GM12878 (cell line): ENCODE measurements around the gene KCNB1. TPM values are rescaled to one million over a fixed set of nuclear protein-coding genes. Genes with fewer than 3 reads are reported as not detected.

Experiments used
- ATAC-seq: fragments of 200-7000 bp; cut with Tn5 transposase; 3 replicates; pipeline ENCODE4 v1.9.1; 2020; ENCODE audit warnings: mild to moderate bottlenecking, moderate library complexity
- BruUV-seq: library from RNA; stranded (reverse); fragments of 400-500 nt; replicated peaks from 2 replicates; lab custom pipeline; 2021; lab: Mats Ljungman, UMichigan
- CTCF ChIA-PET: fragments of 300-600 bp; sonication (Branson Sonifier 250); formaldehyde crosslinking; extraction: SDS; loops from one replicate; lab custom pipeline; 2021; ENCODE audit warnings: inconsistent platforms; lab: Yijun Ruan, JAX
- POLR2A ChIA-PET: fragments of 350-600 bp; formaldehyde crosslinking; extraction: SDS; loops from one replicate; lab custom pipeline; 2021; ENCODE audit warnings: inconsistent platforms; lab: Charles Lee
- RAD21 ChIA-PET: fragments of 300-600 bp; sonication (Branson Sonifier 250); formaldehyde crosslinking; loops from one replicate; lab custom pipeline; 2023; ENCODE audit warnings: antibody characterized with exemption; ENCODE audit not compliant: unreplicated experiment; lab: Charles Lee
- SMC1A ChIA-PET: fragments of 300-600 bp; sonication (Branson Sonifier 250); formaldehyde crosslinking; loops from one replicate; lab custom pipeline; 2023; ENCODE audit not compliant: unreplicated experiment, uncharacterized antibody; lab: Charles Lee
- DNase-seq: peaks from one replicate; pipeline ENCODE4 v3.0.0-alpha.2; 2011; ENCODE audit warnings: low read depth, low spot score
- FAIRE-seq: peaks from 3 replicates; lab custom pipeline; 2011; peaks lifted over from hg19 to GRCh38; lab: Jason Lieb, UNC
- H2AFZ ChIP-seq: 2 replicates; pipeline ENCODE4 v1.6.0; 2011; ENCODE audit warnings: low read depth, low read length, control low read depth; ENCODE audit not compliant: control insufficient read depth
- H3K27ac ChIP-seq: 2 replicates; pipeline ENCODE4 v1.5.1; 2011; ENCODE audit warnings: control low read depth; ENCODE audit not compliant: control insufficient read depth, insufficient read depth
- H3K27me3 ChIP-seq, 2 experiments: replicated peaks in 1 of 2; 2 replicates each; pipeline versions ENCODE4 v1.6.0 to v1.6.1; 2011; ENCODE audit warnings: low read length in 1 of 2; ENCODE audit not compliant: control insufficient read depth in 2 of 2, insufficient read depth in 2 of 2
- H3K36me3 ChIP-seq, 2 experiments: 2 replicates each; pipeline ENCODE4 v1.5.1; 2011; ENCODE audit warnings: low read length in 1 of 2; ENCODE audit not compliant: control insufficient read depth in 2 of 2, insufficient read depth in 2 of 2
- H3K4me1 ChIP-seq: 2 replicates; pipeline ENCODE4 v1.6.1; 2011; ENCODE audit warnings: mild to moderate bottlenecking, low read length, moderate library complexity, mixed read lengths; ENCODE audit not compliant: control insufficient read depth, insufficient read depth
- H3K4me2 ChIP-seq: 2 replicates; pipeline ENCODE4 v1.6.0; 2011; ENCODE audit warnings: control low read depth; ENCODE audit not compliant: control insufficient read depth, insufficient read depth
- H3K4me3 ChIP-seq: fragments of 200-600 bp; sonication (generic); 2 replicates; pipeline ENCODE4 v1.5.1; 2016
- H3K79me2 ChIP-seq: 2 replicates; pipeline ENCODE4 v1.6.0; 2011; ENCODE audit warnings: low read length; ENCODE audit not compliant: control insufficient read depth, insufficient read depth
- H3K9ac ChIP-seq: 2 replicates; pipeline ENCODE4 v1.8.0; 2011; ENCODE audit warnings: low read length, control low read depth, mixed read lengths; ENCODE audit not compliant: control insufficient read depth, insufficient read depth
- H3K9me3 ChIP-seq: replicated peaks from 3 replicates; pipeline ENCODE4 v1.5.1; 2011; ENCODE audit warnings: mild to moderate bottlenecking, low read length; ENCODE audit not compliant: control insufficient read depth, insufficient read depth
- H4K20me1 ChIP-seq: 2 replicates; pipeline ENCODE4 v1.6.0; 2011; ENCODE audit not compliant: control insufficient read depth, insufficient read depth
- BHLHE40 ChIP-seq, 2 experiments: fragments of 450-650 bp in 1 of 2; IDR thresholded peaks; 2 replicates each; pipeline ENCODE4 v1.6.1; 2011 to 2017; ENCODE audit warnings: low read depth in 2 of 2, borderline replicate concordance in 1 of 2, improper control_type of control experiment in 1 of 2, low read length in 1 of 2, mild to moderate bottlenecking in 1 of 2
- CEBPB ChIP-seq, 2 experiments: fragments of 150-350 bp in 1 of 2; IDR thresholded peaks; 2 replicates each; pipeline ENCODE4 v1.6.1; 2012 to 2014; ENCODE audit warnings: low read depth in 2 of 2, low read length in 2 of 2, borderline replicate concordance in 1 of 2, inconsistent platforms in 1 of 2
- CHD2 ChIP-seq: IDR thresholded peaks from 2 replicates; pipeline ENCODE4 v1.6.1; 2011; ENCODE audit warnings: low read depth, low read length, improper control_type of control experiment, borderline replicate concordance
- EP300 ChIP-seq, 2 experiments: fragments of 150-350 bp in 1 of 2; IDR thresholded peaks; 2 replicates each; pipeline ENCODE4 v1.6.1; 2011 to 2012; ENCODE audit warnings: low read depth in 2 of 2, low read length in 2 of 2, borderline replicate concordance in 1 of 2, improper control_type of control experiment in 1 of 2, inconsistent platforms in 1 of 2; ENCODE audit not compliant: control insufficient read depth in 1 of 2
- FOXM1 ChIP-seq: IDR thresholded peaks from 2 replicates; pipeline ENCODE4 v1.6.1; 2012; ENCODE audit warnings: low read depth, mild to moderate bottlenecking, inconsistent platforms, low read length, moderate library complexity
- HDAC6 ChIP-seq: fragments of 200-600 bp; sonication (generic); IDR thresholded peaks from one replicate; pipeline ENCODE4 v1.8.0; 2017; ENCODE audit warnings: antibody characterized with exemption; ENCODE audit not compliant: unreplicated experiment
- HDGF ChIP-seq: fragments of 450-650 bp; IDR thresholded peaks from 2 replicates; pipeline ENCODE4 v1.6.1; 2016; ENCODE audit warnings: antibody characterized with exemption
- MTA3 ChIP-seq: IDR thresholded peaks from 2 replicates; pipeline ENCODE4 v1.6.1; 2012; ENCODE audit warnings: low read length, inconsistent platforms, borderline replicate concordance
- POLR2A ChIP-seq: IDR thresholded peaks from 2 replicates; pipeline ENCODE4 v1.6.1; 2011; ENCODE audit warnings: low read depth, mild to moderate bottlenecking, low read length
- RAD21 ChIP-seq: IDR thresholded peaks from 2 replicates; pipeline ENCODE4 v1.6.1; 2011; ENCODE audit warnings: mild to moderate bottlenecking, low read depth, low read length, moderate library complexity; ENCODE audit not compliant: insufficient read depth
- RAD51 ChIP-seq: fragments of 450-650 bp; IDR thresholded peaks from 2 replicates; pipeline ENCODE4 v1.6.1; 2016; ENCODE audit warnings: moderate library complexity, mild to moderate bottlenecking, inconsistent platforms
- RBBP5 ChIP-seq: fragments of 200-600 bp; sonication (generic); conservative IDR thresholded peaks from 2 replicates; pipeline ENCODE4 v1.6.1; 2016
- YY1 ChIP-seq: IDR thresholded peaks from 2 replicates; pipeline ENCODE4 v1.6.1; 2011; ENCODE audit warnings: low read depth, mild to moderate bottlenecking, low read length
- WGBS: methylation state at CpG from one replicate; pipeline ENCODE4 v1.1.6; 2016; ENCODE audit warnings: low lambda C conversion rate; ENCODE audit not compliant: insufficient replicate concordance, insufficient coverage; ENCODE audit errors: missing lambda C conversion rate; 5-methylcytosine and 5-hydroxymethylcytosine counted together
- in situ Hi-C: fragments of 300-500 bp; cut with MboI; formaldehyde crosslinking; loops from 9 replicates; pipeline ENCODE4 v1.14.3; 2018; ENCODE audit warnings: mixed read lengths
- intact Hi-C: fragments of 100-400 bp; cut with micrococcal nuclease; formaldehyde crosslinking; loops from one replicate; pipeline ENCODE4 v1.14.2; 2022; ENCODE audit not compliant: unreplicated experiment
- polyA plus RNA-seq, 11 experiments: library from polyadenylated mRNA; depleted of rRNA in 4 of 11; unstranded in 6 of 11; stranded (reverse) in 5 of 11; fragments of >200 nt; fragmentation: Nextera tagmentation in 4 of 11; fragmentation: Illumina TruSeq in 1 of 11; extraction: Ambion mirVana in 4 of 11; extraction: Trizol in 1 of 11; gene quantifications; 1 replicate in 1 of 11; 2 replicates in 10 of 11; pipeline versions ENCODE4 v1.2.1 to v1.2.3, GENCODE V29; 2011 to 2016; ENCODE audit warnings: inconsistent platforms in 2 of 11, missing spikeins in 2 of 11, low read depth in 1 of 11
- total RNA-seq, 4 experiments: library from RNA; depleted of rRNA in 3 of 4; stranded (reverse); fragments of >200 nt in 3 of 4; fragmentation: Illumina TruSeq in 1 of 4; extraction: Trizol in 1 of 4; gene quantifications; 2 replicates each; pipeline versions ENCODE4 v1.2.1 to v1.2.3, GENCODE V29; 2013 to 2021
- TF ChIP-seq, protein P1 (sequence below): fragments of 450-650 bp; IDR thresholded peaks from 2 replicates; pipeline ENCODE4 v1.6.1; 2017; ENCODE audit warnings: mild to moderate bottlenecking, moderate library complexity
- TF ChIP-seq, protein P2 (sequence below): fragments of 450-650 bp; IDR thresholded peaks from 2 replicates; pipeline ENCODE4 v1.6.1; 2017; ENCODE audit warnings: borderline replicate concordance

Gene KCNB1
- total and polyA plus RNA-seq, 10 of the 15 experiments (the other 5 are each of a cell fraction or from before 2014, with no cell fraction given) = 0.02 to 0.08 (median 0.03) TPM; not detected in 7

GRCh38 chr20:49526568-49526967 is 44.1 kb upstream of the KCNB1 start (continued):
- TF ChIP-seq, protein P1, sequence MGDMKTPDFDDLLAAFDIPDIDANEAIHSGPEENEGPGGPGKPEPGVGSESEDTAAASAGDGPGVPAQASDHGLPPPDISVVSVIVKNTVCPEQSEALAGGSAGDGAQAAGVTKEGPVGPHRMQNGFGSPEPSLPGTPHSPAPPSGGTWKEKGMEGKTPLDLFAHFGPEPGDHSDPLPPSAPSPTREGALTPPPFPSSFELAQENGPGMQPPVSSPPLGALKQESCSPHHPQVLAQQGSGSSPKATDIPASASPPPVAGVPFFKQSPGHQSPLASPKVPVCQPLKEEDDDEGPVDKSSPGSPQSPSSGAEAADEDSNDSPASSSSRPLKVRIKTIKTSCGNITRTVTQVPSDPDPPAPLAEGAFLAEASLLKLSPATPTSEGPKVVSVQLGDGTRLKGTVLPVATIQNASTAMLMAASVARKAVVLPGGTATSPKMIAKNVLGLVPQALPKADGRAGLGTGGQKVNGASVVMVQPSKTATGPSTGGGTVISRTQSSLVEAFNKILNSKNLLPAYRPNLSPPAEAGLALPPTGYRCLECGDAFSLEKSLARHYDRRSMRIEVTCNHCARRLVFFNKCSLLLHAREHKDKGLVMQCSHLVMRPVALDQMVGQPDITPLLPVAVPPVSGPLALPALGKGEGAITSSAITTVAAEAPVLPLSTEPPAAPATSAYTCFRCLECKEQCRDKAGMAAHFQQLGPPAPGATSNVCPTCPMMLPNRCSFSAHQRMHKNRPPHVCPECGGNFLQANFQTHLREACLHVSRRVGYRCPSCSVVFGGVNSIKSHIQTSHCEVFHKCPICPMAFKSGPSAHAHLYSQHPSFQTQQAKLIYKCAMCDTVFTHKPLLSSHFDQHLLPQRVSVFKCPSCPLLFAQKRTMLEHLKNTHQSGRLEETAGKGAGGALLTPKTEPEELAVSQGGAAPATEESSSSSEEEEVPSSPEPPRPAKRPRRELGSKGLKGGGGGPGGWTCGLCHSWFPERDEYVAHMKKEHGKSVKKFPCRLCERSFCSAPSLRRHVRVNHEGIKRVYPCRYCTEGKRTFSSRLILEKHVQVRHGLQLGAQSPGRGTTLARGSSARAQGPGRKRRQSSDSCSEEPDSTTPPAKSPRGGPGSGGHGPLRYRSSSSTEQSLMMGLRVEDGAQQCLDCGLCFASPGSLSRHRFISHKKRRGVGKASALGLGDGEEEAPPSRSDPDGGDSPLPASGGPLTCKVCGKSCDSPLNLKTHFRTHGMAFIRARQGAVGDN = no peak
- TF ChIP-seq, protein P2, sequence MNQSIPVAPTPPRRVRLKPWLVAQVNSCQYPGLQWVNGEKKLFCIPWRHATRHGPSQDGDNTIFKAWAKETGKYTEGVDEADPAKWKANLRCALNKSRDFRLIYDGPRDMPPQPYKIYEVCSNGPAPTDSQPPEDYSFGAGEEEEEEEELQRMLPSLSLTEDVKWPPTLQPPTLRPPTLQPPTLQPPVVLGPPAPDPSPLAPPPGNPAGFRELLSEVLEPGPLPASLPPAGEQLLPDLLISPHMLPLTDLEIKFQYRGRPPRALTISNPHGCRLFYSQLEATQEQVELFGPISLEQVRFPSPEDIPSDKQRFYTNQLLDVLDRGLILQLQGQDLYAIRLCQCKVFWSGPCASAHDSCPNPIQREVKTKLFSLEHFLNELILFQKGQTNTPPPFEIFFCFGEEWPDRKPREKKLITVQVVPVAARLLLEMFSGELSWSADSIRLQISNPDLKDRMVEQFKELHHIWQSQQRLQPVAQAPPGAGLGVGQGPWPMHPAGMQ = no peak
- TF ChIP-seq HDAC6 (no peak), RAD51 (no peak), BHLHE40 (IDR thresholded peaks at IDR 0.05; ENCODE audit: borderline replicate concordance in 1 of 2, low read depth in 2 of 2, low read length in 1 of 2) (no peak), MTA3 (no peak)

- in situ Hi-C loops (no loop called here), intact Hi-C loops (no loop called here)
- SMC1A ChIA-PET = no interaction called here
- H3K36me3 ChIP-seq = no peaks in the 10 kb centered on the region
- POLR2A ChIA-PET = no interaction called here
- H3K27me3 ChIP-seq = no peaks in the 10 kb centered on the region
- 53% methylated on average over 6 of the region's 6 CpGs for WGBS
- DNase-seq (no peak), ATAC-seq (no peak), FAIRE-seq (no peak)
- H4K20me1 ChIP-seq = no peaks in the 10 kb centered on the region
- no peak overlapping the region for H3K9ac ChIP-seq
- BruUV-seq = no TSS peak
- CTCF ChIA-PET = interaction anchor here (0.8 to 1.6 kb wide), 5 partner anchors 9 to 194 kb away, joined by 3 to 5 read pairs (median 3); no protein-coding TSS in a partner anchor
- H3K9me3 ChIP-seq = no peaks in the 10 kb centered on the region; the same call in 1 of the 3 replicates
- H2AFZ ChIP-seq = no peak overlapping the region
- no peak overlapping the region for H3K4me3 ChIP-seq
- no peak overlapping the region for H3K27ac ChIP-seq
- RAD21 ChIA-PET = no interaction called here
- no peaks in the 10 kb centered on the region for H3K4me1 ChIP-seq
- no peak for TF ChIP-seq RBBP5
- TF ChIP-seq FOXM1 = no peak
- no peak for TF ChIP-seq POLR2A
- no peak for TF ChIP-seq EP300 (IDR thresholded peaks at IDR 0.05; ENCODE audit: borderline replicate concordance in 1 of 2, control insufficient read depth in 1 of 2, low read depth in 2 of 2, low read length in 2 of 2)
- TF ChIP-seq CHD2 = no peak
- TF ChIP-seq YY1 = no peak
- TF ChIP-seq RAD51 = no peak
- TF ChIP-seq HDGF = no peak
- TF ChIP-seq RAD21 = no peak
- no peak for TF ChIP-seq CEBPB (IDR thresholded peaks at IDR 0.05; ENCODE audit: borderline replicate concordance in 1 of 2, low read depth in 2 of 2, low read length in 2 of 2)
- no peaks in the 10 kb centered on the region for H3K79me2 ChIP-seq
- no peak overlapping the region for H3K4me2 ChIP-seq
Observed at GRCh38 chr20:49526056-49526455, 43.6 kb upstream of the KCNB1 start.
